ENCODE measurements around the gene CBARP.

Gene CBARP

DNA sequence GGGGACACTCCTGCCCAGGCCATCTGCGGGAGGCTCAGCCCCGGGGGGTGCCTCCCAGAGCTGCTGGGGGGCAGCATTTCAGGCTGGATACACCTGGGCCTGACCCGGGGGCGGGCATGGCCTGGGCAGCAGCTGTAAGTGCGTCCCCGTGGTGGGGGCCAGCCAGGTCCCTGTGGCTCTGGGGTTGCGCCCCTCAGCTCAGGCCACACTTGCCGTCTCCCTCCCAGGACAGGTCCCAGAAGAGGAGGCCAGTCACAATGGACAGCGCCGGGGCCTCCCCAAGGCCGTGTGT lies 11.6 kb downstream of the CBARP start:
- no peak for ATAC-seq
- no peak for DNase-seq

DNA sequence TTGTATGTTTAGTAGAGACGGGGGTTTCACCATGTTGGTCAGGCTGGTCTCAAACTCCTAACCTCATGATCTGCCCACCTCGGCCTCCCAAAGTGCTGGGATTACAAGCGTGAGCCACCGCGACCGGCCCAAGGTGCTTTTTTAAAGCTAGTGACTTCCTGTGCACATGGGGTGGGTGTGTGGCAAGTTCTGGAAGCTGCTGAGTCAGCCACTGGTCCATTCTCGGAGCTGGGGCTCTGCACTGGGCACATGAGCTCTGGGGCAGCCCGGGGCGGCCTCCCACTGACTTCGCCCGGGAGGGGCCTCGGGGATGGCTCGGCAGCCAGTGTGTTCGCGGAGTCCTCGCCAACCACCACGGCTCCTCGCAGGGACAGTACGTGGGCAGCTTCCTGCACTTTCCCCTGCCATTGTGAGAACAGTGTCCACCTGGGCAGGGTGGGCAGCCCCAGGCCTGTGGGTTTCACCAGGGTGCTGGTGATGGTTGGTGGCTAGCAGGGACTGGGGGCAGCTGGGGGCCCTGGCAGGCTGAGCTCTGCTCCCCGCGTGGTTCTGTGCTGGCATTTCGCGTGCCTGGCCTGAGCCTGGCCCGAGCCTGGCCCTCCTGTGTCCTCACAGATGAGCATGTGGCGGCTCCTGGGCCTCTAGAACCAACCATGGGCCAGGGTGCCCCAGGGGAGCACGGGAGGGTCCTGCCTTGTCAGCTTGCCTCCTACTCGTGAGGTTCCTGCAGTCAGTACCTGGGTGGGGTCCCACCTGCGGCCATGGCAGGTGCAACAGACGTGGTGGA lies 12.2 kb downstream of the CBARP start:
- DNase-seq (no peak), ATAC-seq (no peak)

DNA sequence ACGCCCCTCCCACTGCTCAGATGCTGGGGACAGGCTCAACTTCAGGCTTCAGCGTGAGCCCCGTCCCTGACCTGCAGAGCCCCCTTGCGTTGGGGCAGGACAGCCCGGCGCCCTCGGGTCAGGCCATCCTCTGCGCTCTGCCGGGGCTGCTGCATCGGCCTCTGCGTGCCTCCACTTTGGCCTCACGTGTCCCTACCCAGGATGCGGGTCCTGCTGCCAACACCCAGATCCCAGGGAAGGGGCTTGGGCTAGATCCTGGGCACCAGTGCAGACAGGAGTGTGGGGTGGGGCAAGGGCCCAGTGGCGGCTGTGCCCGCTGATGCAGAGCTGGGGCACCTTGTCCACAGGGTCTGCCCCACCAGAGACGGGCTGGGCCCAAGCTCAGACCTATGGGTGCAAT lies 13.0 kb downstream of the CBARP start:
- ATAC-seq (no peak), DNase-seq (no peak)

DNA sequence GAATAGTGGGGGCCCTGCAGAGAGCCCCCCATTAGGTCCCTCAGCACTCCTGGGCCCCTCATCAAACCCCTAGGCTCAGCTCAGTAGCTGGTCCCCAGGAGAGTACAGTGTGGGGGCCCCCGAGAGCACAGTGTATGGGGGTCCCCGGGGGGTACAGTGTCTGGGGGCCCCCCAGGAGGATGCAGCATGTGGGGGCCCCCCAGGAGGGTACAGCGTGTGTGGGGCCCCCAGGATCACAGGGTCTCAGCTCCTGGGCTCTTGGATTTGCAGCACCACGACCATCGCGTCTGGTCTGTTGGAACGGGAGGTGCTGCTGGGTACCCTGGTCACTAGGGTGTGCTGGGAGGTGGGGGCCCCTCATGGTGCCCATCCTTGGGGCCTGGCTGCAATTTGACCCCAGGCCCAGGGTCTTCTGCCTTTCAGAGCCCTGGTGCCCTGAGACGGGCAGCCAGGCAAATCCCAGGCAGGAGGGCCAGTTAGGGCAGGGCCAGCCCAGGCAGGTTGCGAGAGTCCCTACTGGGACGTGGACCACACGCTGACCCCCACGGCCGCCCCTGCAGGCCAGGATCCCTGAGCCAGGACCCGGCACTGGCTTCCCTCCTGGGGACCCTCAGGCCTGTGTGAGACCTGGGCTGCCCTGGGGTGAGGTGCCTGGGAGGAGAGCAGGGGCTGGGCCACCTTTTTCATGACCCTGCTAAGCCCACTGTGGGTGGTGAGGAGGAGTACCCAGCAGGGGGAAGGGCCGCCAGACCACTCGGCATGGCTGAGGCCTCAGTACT lies 13.6 kb downstream of the CBARP start:
- DNase-seq (no peak), ATAC-seq (no peak)

DNA sequence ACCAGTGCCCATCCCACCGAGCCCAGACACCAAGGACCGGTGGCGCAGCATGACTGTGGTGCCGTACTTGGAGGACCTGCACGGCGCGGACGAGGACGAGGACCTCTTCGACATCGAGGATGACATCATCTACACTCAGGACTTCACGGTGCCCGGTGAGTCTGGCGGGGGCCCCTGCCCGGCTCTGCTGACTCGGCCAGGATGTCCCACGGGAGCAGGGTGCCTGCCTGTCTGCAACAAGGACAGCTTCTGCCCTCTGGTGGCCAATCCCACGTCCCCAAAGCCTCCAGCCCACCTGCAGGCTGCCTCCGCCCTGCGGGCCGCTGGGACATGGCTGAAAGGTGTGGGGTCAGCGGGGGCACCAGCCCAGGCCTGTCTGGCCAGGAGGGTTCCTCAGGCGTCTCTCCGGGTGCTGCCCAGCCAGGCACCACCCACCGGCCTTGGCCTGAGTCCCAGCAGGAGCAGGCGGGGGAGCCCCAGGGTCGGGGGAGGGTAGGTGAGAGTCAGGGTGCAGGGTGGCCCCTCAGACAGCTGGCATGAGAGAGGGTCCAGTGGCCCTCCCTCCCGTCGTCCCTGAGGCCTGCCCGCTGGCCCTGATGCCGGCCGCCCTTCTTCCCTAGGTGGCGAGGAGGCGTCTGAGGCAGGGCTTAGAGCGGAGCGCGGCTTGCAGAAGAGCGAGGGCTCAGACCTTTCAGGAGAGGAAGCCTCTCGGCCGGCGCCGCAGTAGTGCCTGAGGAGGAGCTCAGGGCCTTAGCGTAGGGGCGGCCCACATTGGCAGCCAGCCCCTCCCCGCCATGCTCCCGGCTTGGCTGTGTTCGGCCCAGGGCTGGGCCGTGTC lies 14.6 kb downstream of the CBARP start:
- ATAC-seq (no peak), DNase-seq (peak; percentile 53)

DNA sequence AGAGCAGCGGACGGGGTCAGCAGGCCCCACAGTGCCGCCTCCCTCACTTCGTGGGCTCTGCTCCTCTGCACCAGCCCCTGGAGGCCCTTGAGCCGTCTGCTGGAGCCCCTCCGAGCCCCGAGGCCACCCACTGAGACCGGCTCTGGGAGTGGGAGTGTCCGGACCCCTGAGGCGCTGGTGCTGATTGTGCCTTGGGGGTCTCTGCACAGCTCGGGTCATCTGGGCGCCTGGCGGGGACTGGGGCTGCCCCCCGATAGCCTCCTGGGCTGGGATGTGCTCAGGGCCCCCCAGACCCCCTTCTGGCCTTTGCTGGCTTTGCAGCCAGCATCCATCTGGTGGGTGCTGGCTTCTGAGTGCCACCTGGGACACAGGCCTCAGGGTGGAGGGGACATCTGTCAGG lies 15.4 kb downstream of the CBARP start:
- peak; percentile 4 for ATAC-seq
- DNase-seq = no peak

DNA sequence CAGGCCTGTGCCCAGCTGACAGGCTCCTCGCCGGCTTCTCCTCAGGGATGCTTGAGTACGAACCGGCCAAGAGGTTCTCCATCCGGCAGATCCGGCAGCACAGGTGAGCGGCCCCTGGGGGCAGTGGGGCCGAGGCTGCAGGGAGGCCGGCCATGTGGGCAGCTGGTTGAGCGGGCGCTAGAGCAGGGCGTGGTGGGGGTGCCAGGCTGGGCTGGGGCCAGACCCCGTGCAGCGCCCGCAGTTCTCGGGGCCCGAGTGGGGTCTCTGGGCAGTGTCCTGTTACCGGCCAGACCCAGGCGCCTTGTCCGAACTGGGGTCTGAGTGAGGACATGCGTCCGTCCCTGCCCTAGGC lies 15.9 kb downstream of the CBARP start:
- no peak for ATAC-seq
- no peak for DNase-seq

DNA sequence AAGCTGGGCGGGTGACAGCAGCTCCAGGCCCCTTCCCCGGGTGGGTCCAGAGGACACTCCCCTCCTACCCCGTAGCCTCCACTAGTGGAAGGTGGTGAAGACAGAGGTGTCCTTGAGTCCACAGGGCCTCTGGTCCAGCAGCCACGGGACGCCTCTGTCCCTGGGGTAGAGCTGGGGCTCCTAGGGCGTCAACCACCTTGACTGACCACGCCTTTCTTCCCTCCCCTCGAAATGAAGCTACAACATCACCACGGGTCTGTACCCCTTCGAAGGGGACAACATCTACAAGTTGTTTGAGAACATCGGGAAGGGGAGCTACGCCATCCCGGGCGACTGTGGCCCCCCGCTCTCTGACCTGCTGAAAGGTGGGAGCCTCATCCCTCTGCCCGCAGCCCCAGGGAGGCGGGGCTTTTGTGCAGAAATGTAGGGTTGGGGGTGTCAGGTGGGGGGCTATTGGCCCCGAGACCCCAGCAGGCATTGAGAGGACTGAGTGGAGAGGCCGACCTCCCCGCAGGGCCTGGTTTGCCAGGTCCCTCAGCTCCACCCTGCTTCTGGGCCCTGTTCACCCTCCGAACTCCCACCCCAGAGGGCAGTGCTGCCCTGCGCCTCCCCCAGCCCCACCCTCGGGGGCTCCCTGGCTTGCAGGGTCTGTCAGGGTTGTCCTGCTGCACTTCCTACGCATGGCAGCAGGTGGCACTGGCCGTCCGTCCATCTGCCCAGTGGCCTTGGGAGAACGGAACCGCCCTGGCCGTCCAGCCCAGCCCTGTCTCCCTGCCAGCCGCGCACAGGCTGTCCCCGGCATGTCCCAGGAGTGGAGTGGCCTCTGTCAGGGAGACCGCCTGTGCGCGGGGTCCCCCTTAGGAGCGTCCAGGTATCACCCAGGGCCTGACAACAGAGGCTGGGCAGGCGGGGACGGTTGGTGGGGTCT lies 16.6 kb downstream of the CBARP start:
- no peak for ATAC-seq

DNA sequence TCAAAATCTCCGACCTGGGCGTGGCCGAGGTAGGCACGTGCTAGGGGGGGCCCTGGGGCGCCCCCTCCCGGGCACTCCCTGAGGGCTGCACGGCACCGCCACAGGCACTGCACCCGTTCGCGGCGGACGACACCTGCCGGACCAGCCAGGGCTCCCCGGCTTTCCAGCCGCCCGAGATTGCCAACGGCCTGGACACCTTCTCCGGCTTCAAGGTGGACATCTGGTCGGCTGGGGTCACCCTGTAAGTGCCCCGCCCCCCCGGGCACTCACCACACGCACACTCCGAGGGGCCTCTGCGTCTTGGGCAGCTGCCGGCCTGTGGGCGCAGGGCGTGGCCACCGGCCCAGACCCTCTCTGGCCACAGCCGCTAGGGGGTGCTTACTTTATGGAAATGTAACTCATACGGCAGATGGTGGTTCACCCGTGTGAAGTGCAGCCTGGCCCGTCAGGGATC lies 17.3 kb downstream of the CBARP start:
- no peak for ATAC-seq
- no peak for DNase-seq

More for the DNA sequence above, 16.6 kb downstream of the CBARP start:
- DNase-seq = no peak

DNA sequence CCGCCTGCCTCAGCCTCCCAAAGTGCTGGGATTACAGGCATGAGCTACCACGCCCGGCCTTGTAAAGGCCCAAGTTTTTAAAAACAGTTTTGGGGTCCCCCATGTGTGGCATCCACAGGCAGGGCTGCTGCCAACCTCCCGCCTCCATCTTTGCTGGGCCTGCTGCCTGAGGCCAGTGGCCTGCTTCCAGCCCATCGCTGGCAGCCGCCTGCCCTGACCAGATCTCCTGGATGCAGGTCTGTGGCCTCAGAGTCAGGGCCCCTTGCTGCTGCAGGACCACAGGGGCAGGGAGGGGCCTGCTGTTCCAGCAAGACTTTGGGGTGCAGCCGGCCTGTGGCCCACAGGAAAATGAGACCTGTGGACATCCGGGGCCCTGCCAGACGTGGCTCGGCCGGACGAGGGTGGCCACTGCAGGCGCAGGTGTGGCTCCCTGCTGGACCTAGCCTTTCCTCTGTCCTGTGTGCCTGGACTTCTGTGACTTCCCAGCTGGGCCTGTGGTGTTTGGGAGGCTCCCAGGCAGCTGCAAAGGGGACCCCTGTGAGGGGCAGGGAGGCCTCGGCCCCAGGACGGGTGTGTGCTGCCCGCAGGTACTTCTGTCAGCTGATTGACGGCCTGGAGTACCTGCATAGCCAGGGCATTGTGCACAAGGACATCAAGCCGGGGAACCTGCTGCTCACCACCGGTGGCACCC lies 17.9 kb downstream of the CBARP start:
- DNase-seq = no peak
- ATAC-seq = no peak

DNA sequence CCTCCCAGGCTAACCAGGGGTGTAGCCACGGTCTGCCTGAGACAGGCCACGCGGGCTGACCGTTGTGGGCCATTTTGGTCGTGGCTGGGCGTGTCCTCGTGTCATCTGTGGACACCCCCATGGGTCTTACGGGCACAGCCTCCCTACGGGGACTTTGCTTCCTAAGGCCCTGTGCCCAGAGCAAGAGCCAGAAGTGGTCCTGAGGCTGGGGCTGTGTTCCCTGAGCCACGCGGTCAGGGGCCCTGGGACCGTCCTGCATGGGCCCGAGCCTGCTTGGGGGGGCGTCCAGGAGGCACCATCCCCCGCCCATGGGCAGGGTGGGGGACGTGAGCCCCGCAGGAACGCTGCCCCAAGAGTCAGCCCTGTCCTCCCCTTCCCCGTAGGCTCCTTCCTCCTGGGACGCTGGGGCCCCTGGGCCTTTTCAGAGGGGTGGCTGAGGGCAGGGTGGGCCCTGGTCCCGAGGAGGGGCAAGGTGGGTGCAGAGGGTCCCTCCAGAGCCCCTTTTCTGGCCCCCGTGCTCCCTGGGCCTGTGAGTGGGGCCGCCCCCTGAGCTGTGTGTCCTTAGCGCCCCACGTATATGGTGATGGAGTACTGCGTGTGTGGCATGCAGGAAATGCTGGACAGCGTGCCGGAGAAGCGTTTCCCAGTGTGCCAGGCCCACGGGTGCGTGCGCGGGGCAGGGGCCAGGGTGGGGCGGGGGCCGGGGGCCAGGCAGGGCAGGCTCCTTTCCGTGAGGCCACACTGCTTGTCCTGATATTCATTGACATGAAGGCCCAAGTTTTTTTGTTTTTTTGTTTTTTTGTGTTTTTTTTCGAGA lies 18.8 kb downstream of the CBARP start:
- ATAC-seq (no peak), DNase-seq (no peak)

DNA sequence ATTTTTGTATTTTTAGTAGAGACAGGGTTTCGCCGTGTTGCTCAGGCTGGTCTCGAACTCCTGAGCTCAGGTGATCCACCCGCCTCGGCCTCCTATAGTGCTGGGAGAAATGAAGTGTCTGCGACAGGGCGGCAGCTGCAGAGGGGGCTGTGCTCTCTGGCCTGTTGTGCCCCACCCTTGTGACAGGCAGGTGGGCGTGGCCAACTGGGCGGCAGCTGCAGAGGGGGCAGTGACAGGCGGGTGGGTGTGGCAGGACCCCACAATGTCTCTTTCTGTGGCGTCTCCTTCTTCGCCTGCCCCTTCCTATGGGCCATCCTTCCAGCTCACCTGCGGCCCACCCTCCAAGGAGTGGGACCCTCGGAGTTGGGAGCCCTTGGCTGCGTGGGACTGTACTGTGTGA lies 20.4 kb downstream of the CBARP start:
- DNase-seq (no peak), ATAC-seq (no peak)

DNA sequence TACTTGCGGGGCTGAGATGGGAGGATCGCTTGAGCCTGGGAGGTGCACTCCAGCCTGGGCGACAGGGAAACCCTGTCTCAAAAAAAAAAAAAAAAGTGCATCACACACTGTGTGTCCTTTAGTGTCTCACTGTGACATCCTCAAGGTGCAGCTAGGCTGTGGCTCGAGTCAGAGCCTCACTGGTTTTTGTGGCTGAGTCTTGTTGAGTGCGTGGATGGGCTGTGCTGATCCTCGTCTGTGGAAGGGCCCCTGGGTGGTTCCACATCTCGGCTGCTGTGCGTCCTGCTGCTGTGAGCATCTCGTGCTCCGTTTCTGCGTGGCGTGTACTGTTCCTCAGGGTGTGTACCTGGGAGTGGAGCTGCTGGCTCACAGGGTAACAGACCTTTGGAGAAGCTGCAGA lies 21.0 kb downstream of the CBARP start:
- no peak for DNase-seq
- no peak for ATAC-seq

DNA sequence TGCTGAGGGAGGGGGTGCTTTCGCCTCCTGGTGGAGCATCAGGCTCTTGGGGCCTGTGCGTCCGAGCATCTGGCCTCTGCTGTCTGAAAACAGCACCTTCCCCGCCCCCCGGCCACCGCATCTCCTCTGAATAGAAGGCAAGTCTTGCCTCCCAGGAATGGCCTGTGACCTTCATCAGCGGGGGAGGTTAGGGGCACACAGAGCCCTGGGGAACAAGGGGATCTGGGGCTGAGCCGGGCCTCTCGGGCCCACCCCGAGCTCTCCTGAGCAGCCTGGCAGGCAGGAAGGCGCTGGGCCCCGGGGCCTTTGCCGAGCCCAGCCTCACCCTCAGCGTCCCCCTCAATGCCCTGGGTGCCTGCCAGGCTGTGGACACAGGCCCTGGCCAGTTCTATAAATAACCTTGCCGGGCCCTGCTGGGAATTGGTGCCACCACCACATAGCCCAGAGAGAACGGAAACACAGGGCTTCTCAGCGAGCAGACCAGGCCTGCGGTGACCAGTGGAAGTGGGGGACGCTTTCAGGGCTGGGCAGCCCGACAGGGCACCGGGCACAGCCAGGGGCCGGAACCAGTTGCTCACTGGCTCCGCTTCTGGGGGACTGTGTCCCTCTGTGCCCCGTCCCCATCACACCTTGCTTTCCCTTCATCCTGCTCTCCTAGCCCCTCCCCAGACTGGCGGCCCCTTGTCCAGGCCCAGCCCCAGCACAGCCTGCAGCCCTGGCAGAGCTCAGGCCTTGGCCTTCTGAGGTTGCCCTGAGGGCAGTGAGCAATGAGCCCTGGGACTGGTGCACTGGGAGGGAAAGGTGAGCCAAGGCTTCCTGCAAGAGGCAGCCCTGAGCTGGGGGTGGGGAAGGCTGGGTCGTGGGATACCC lies 22.7 kb downstream of the CBARP start:
- DNase-seq = no peak
- no peak for ATAC-seq

DNA sequence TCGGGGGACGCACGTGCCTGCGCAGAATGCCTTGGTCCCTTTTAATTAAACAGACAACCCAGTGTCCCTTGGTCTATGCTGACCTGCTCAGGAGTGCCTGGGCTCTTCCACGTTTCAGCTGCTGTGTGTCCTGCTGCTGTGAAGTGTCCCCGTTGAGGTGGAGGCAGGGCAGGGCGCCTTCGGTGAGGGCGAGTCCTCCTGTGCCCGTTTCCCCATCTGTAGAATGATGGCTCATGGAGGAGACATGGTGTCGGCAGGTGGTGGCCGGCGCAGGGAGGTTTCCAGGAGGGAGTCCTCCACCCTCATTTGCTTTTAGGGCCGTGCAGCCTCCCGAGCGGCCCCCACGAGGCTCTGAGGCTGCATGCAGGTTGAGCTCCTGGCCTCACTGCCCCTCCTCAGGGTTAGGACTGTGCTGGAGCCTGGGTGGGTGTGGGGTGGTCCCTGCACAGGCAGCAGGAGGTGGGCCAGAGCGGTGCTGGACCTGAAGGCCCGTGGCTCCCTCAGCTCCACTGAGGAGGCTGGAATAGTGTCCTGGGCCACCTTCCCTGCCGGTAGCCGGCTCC lies 23.4 kb downstream of the CBARP start:
- ATAC-seq (no peak), DNase-seq (no peak)

DNA sequence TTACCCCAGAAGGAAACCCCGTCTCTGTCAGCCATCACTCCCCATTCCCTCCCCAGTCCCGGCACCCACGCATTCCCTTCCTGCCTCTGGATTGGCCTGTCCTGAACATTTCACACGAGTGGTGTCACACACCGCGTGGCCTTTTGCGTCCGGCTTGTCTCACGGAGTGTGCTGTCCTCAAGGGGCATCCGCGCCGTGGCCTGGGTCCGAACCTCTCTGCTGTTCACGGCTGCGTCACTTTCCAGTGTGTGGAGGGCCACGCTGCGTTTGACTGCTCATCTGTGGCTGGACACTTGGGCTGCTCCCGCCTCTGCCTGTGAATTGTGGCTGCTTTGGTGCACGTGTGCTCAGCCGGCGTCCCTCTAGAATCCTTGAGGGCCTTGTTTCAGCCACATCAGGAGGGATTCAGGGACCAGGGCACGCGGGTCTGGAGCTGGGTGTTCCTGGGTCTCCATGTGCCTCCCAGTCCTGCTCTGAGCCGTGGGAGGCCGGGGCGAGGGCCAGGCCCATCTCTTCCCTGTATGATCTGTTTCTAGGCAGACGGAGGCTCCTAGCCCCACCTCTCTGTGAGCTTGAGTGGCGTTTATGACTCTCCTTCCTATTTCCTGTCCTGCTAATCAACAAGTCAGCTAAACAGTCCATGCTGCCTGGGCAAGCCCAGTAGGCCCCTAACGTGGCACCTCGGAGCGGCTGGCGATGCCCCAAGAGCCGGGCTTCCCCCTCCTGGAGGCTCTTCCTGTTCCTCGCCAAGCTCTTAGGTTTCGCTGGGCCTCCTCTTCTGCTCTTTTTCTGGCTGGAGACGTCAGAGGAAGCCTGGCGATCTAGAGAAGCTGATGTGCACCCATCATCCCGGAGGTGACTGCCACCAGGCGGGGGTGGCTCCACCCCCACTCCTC lies 24.2 kb downstream of the CBARP start:
- DNase-seq = peak; percentile 53

DNA sequence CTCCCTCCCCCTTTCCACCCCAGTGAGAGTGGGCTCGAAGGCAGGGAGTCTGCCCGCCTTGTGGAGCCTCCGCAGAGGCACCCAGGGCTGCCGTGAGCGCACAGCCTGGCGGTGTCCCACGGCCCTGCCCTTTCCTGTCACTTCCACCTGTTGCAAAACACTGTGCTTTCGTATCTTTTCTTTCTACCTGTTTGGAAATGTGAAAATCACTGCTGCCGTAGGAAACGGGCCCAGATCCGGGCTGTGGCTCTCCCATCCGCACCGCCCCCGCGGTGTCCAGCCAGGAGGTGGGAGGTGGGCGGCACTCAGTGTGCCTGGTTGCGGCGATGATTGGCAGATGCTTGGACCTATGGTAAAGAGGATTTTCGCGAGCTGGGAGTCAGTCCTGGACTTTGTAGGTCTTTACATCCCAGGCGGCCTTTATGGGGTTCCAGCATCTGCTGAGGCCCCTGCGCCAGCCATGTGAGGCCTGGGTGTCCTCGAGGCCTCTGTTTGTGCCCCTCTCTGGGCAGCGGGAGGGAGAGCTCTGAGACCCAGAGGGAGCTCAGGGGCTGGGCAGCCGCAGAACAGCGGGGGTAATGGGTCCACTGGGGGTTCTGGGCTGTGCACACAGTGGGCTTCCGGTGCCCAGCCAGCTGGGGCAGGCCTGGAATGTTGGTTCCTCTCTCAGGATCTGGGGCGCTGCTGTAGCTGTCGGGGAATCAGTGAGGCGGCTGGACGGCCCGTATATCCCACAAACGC lies 26.1 kb downstream of the CBARP start:
- DNase-seq (no peak), ATAC-seq (no peak)

More for the DNA sequence above, 24.2 kb downstream of the CBARP start:
- ATAC-seq = peak; percentile 81

All from stimulated activated naive CD8-positive, alpha-beta T cell treated with anti-CD3 and anti-CD28 coated beads, Interleukin-15, Interleukin-2, amounts not matched to agents 100 U/mL and 50 U/mL, for 24 hours (primary cell).